Kidney epithelial cell (primary cell): ENCODE measurements around the gene SEMA5B. TPM values are rescaled to one million over a fixed set of nuclear protein-coding genes. Genes with fewer than 3 reads are reported as not detected.

Experiments used
- DNase-seq: peaks from one replicate; pipeline ENCODE4 v3.0.0-alpha.2; 2010; ENCODE audit warnings: low read depth
- H3K27me3 ChIP-seq: 2 replicates; pipeline ENCODE4 v1.6.0; 2011; ENCODE audit warnings: low read length; ENCODE audit not compliant: control insufficient read depth, insufficient read depth
- H3K36me3 ChIP-seq: 2 replicates; pipeline ENCODE4 v1.5.1; 2011; ENCODE audit warnings: low read length; ENCODE audit not compliant: control insufficient read depth, insufficient read depth
- H3K4me3 ChIP-seq: 2 replicates; pipeline ENCODE4 v1.5.1; 2011; ENCODE audit warnings: low read depth, mild to moderate bottlenecking, control low read depth, low read length
- total RNA-seq: library from RNA; depleted of rRNA; stranded (reverse); fragments of >200 nt; gene quantifications from 2 replicates; pipeline ENCODE4 v1.2.3, GENCODE V29; 2015
- TF ChIP-seq, protein P1 (sequence below): IDR thresholded peaks from 2 replicates; pipeline ENCODE4 v1.5.1; 2011; ENCODE audit warnings: mild to moderate bottlenecking, moderate library complexity, low read length, control low read depth, inconsistent platforms; ENCODE audit not compliant: insufficient read depth, poor library complexity, severe bottlenecking

The SEMA5B gene
- total RNA-seq, 1 donor from 2014 or later = not detected

DNA sequence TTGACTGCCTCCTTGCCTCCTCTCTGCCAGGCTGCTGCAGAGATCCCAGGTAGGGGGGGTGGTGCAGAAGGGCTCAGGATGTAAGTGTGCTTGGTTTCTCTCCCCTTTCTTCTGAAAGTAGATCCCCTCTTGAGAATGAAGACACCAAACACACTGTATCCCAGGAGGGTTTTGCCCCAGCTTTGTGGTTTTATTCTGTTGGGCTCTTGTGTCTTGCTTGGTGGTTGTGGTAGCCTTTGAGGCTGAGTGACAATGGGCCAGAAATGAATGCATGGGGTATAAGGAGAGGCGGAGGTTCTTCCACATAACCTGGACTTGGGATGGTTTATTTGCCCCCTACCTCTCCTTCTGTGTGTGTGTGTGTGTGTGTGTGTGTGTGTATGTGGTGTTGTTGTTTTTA, 45.0 kb upstream of the SEMA5B start:
- H3K36me3 ChIP-seq = no peaks in the 10 kb centered on the region
- no peak overlapping the region for H3K4me3 ChIP-seq
- TF ChIP-seq, protein P1, sequence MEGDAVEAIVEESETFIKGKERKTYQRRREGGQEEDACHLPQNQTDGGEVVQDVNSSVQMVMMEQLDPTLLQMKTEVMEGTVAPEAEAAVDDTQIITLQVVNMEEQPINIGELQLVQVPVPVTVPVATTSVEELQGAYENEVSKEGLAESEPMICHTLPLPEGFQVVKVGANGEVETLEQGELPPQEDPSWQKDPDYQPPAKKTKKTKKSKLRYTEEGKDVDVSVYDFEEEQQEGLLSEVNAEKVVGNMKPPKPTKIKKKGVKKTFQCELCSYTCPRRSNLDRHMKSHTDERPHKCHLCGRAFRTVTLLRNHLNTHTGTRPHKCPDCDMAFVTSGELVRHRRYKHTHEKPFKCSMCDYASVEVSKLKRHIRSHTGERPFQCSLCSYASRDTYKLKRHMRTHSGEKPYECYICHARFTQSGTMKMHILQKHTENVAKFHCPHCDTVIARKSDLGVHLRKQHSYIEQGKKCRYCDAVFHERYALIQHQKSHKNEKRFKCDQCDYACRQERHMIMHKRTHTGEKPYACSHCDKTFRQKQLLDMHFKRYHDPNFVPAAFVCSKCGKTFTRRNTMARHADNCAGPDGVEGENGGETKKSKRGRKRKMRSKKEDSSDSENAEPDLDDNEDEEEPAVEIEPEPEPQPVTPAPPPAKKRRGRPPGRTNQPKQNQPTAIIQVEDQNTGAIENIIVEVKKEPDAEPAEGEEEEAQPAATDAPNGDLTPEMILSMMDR = no peak
- H3K27me3 ChIP-seq = no peaks in the 10 kb centered on the region
- DNase-seq = no peak

DNA sequence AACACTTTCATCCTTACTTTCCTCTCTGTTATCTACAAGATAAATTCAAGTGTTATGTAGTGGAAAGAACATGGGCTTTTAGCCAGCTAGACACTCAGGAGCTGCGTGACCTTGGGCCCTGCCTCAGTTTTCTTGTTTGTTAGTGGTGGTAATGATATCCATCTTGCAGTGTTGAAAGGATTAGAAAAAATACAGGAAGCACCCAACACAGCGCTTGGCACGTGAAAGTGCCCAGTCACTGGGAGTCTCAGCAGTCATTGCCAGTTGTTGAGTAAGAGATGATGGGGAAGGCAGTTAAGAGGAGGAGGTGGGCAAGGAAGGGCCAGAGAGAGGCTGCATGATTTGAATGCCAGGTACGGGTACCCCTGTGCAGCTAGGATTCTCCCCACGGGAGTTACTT, 44.6 kb upstream of the SEMA5B start:
- DNase-seq = no peak
- no peaks in the 10 kb centered on the region for H3K27me3 ChIP-seq
- no peaks in the 10 kb centered on the region for H3K36me3 ChIP-seq
- no peak overlapping the region for H3K4me3 ChIP-seq
- TF ChIP-seq, protein P1 = no peak

DNA sequence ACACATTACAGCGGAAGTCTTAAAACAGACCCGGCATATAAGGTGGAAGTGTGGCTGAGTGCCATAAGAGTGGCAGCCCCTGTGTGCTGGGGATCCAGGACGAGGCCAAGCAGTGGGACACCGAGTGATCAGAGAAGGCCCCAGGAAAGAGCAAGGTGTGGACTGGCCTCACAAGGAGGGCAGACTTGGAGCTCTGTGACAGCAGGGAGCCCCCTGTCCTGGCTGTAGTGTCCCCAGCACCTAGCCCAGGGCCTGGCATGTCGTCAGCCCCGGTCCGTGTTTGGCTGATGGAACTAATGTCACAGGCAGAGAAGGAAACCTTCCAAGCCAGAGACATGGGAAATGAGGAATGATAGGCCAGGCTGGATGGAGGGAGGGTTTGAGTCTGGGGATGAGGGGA, 44.0 kb upstream of the SEMA5B start:
- Histone ChIP-seq H3K27me3 (no peaks in the 10 kb centered on the region), H3K36me3 (no peaks in the 10 kb centered on the region), H3K4me3 (no peak overlapping the region)
- DNase-seq = no peak
- TF ChIP-seq, protein P1 = no peak

DNA sequence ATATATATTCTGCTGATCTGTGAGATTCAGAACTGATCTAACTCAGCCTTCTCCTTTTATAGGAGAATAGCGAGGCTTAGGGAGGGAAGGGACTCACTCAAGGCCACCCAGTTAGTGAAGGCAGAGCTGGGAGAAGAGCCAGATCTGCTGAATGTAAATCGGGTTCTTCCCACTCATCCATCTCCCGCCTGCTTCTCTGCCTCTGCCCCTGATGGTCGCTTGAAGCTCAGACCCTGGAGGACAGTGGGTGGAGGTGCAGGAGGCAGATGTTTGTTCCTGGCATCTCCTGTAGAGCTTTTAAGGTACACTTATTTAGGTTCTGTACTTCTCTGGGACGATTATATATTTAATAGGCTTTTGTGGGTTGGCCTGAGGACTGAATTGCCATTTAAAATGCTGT, 43.6 kb upstream of the SEMA5B start:
- no peak for DNase-seq
- TF ChIP-seq, protein P1 = no peak
- H3K4me3 ChIP-seq = no peak overlapping the region
- H3K36me3 ChIP-seq = no peaks in the 10 kb centered on the region
- no peaks in the 10 kb centered on the region for H3K27me3 ChIP-seq

DNA sequence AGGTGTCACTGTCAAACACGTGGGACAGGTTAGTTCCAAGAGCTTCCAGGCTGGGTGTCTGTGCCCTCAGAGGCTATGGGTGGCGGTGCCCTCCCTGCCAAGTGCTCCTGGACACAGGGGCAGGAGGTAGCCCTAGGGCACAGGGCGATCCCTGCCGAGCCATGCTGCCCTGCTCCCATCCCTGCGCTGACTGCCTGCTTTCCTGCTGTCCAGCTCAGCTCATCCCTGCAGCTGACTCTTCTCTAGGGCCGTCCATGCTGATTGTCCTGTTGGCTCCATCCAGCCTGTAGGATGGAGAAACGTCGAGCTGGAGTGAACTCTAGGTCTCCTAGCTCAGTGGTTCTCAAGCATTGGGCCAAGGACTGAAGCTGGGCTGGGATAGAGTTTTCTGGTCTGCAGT, 42.9 kb upstream of the SEMA5B start:
- no peak for DNase-seq
- Histone ChIP-seq H3K27me3 (no peaks in the 10 kb centered on the region), H3K4me3 (no peak overlapping the region), H3K36me3 (no peaks in the 10 kb centered on the region)
- TF ChIP-seq, protein P1 = no peak

DNA sequence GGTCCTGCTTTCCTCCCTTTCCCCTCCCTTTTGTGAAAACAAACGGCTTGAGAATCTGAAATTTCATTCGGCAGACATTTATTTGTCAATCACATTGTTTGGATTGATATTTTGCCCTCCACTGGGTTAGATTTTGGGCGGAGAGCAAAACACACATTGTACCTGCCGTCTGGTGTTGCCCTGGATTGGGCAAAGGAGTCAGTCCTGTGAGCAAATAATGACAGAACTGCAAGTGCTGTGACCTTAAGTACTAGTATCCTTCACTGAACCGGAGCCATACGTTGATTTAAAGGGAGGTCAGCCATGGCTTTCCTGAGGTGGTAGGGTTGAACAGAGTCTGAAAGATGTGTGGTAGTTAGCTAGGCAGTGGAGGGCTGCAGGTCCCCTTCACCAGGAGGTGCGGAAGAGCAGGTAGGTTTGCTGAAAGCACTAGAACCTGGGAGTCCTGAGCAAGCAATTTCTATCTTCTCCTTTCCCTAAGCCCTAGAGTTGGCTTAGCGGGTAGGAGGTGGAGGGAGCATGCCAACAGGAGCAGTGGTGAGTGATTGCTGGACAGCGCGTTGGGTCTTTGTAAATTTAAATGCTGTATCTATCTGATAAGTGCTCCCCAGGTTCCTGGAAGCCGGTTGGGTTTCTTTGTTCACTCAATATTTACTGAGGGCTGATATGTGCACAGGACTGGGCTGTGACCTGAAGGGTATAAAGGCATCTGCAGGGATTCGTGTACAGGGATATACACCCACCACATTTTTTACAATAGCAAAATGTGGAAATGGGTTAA, 41.2 kb upstream of the SEMA5B start:
- DNase-seq = no peak
- H3K36me3 ChIP-seq = no peaks in the 10 kb centered on the region
- peak overlapping the region; percentile 96 for H3K4me3 ChIP-seq
- H3K27me3 ChIP-seq = no peaks in the 10 kb centered on the region
- TF ChIP-seq, protein P1 = no peak
